HepG2 (cell line): ENCODE data around the gene STAP2. TPM values are rescaled to one million over a fixed set of nuclear protein-coding genes. Genes with fewer than 3 reads are reported as not detected.

ENCODE experiments used
- ARID2 ChIP-seq: sonication (generic); formaldehyde crosslinking; IDR thresholded peaks from 2 replicates; pipeline ENCODE4 v1.8.1; 2022; ENCODE audit warnings: mild to moderate bottlenecking, missing genetic modification reagents, borderline replicate concordance
- ASH2L ChIP-seq: fragments of 300-600, 200-600 bp; sonication (generic); IDR thresholded peaks from 2 replicates; pipeline ENCODE4 v1.7.0; 2017; ENCODE audit warnings: low read depth, mild to moderate bottlenecking, moderate library complexity, mixed read lengths, low read length; ENCODE audit not compliant: insufficient read length
- ERF ChIP-seq: IDR thresholded peaks from 2 replicates; pipeline ENCODE4 v1.6.1; 2018; ENCODE audit warnings: missing biosample characterization, missing genetic modification reagents
- EZH2 ChIP-seq: conservative IDR thresholded peaks from 2 replicates; pipeline ENCODE4 v1.6.1; 2012; ENCODE audit warnings: mild to moderate bottlenecking, low read depth, low read length, moderate library complexity
- FOXA1 ChIP-seq, 2 experiments: fragments of 450-650 bp in 1 of 2; sonication (generic) in 1 of 2; formaldehyde crosslinking in 1 of 2; IDR thresholded peaks; 2 replicates each; pipeline versions ENCODE4 v1.4.0 to v1.6.1; 2016 to 2020; ENCODE audit warnings: missing genetic modification reagents in 1 of 2
- KAT8 ChIP-seq: IDR thresholded peaks from 2 replicates; pipeline ENCODE4 v1.6.1; 2016; ENCODE audit warnings: missing genetic modification reagents, missing compliant biosample characterization
- KDM1A ChIP-seq: IDR thresholded peaks from 2 replicates; pipeline ENCODE4 v1.6.1; 2016; ENCODE audit warnings: missing compliant biosample characterization
- MYC ChIP-seq: sonication (generic); formaldehyde crosslinking; IDR thresholded peaks from 2 replicates; pipeline ENCODE4 v1.9.0; 2021; ENCODE audit warnings: missing genetic modification reagents, borderline replicate concordance
- NCOA1 ChIP-seq: sonication (generic); formaldehyde crosslinking; IDR thresholded peaks from 2 replicates; pipeline ENCODE4 v1.9.0; 2021; ENCODE audit warnings: missing genetic modification reagents
- NR2F6 ChIP-seq, 2 experiments: IDR thresholded peaks; 2 replicates each; pipeline ENCODE4 v1.6.1; 2016; ENCODE audit warnings: antibody characterized with exemption in 1 of 2, mild to moderate bottlenecking in 1 of 2
- PHF8 ChIP-seq: sonication (generic); formaldehyde crosslinking; IDR thresholded peaks from 2 replicates; pipeline ENCODE4 v1.5.0; 2020; ENCODE audit warnings: missing genetic modification reagents
- SNAI1 ChIP-seq: sonication (generic); formaldehyde crosslinking; IDR thresholded peaks from 2 replicates; pipeline ENCODE4 v1.5.0; 2020; ENCODE audit warnings: mild to moderate bottlenecking, missing genetic modification reagents, borderline replicate concordance
- ZMAT3 ChIP-seq: sonication (generic); formaldehyde crosslinking; conservative IDR thresholded peaks from 2 replicates; pipeline ENCODE4 v1.7.0; 2021; ENCODE audit warnings: missing genetic modification reagents
- ZNF20 ChIP-seq: sonication (generic); formaldehyde crosslinking; IDR thresholded peaks from 2 replicates; pipeline ENCODE4 v1.4.0; 2020; ENCODE audit warnings: mild to moderate bottlenecking, moderate library complexity, missing genetic modification reagents
- ZNF24 ChIP-seq: fragments of 450-650 bp; IDR thresholded peaks from 2 replicates; pipeline ENCODE4 v1.6.1; 2017; ENCODE audit warnings: antibody characterized with exemption, mild to moderate bottlenecking
- ZNF34 ChIP-seq: sonication (generic); formaldehyde crosslinking; IDR thresholded peaks from 2 replicates; pipeline ENCODE4 v1.4.0; 2020; ENCODE audit warnings: mild to moderate bottlenecking, missing genetic modification reagents, borderline replicate concordance
- ZNF382 ChIP-seq: sonication (generic); formaldehyde crosslinking; IDR thresholded peaks from 2 replicates; pipeline ENCODE4 v1.5.0; 2020; ENCODE audit warnings: missing genetic modification reagents, mild to moderate bottlenecking, borderline replicate concordance
- ZNF766 ChIP-seq: sonication (generic); formaldehyde crosslinking; IDR thresholded peaks from 2 replicates; pipeline ENCODE4 v1.5.0; 2020; ENCODE audit warnings: missing genetic modification reagents, borderline replicate concordance
- ZNF788 ChIP-seq: sonication (generic); formaldehyde crosslinking; IDR thresholded peaks from 2 replicates; pipeline ENCODE4 v1.5.0; 2020; ENCODE audit warnings: mild to moderate bottlenecking, missing genetic modification reagents, borderline replicate concordance
- polyA plus RNA-seq, 8 experiments: library from polyadenylated mRNA; depleted of rRNA in 3 of 8; stranded (reverse) in 7 of 8; unstranded in 1 of 8; fragments of >200 nt; fragmentation: Illumina TruSeq in 4 of 8; extraction: Trizol in 4 of 8; gene quantifications; 2 replicates each; pipeline versions ENCODE4 v1.2.1 to v1.2.3, GENCODE V29; 2011 to 2016; ENCODE audit warnings: low read depth in 4 of 8, missing spikeins in 1 of 8, mixed read lengths in 1 of 8; ENCODE audit not compliant: insufficient read depth in 1 of 8
- total RNA-seq, 5 experiments: library from RNA; depleted of rRNA; stranded (reverse); fragments of >200 nt; fragmentation: Illumina TruSeq; extraction: Trizol; gene quantifications; 2 replicates each; pipeline ENCODE4 v1.2.3, GENCODE V29; 2016; ENCODE audit warnings: low read depth in 1 of 5
- TF ChIP-seq, protein P1 (sequence below): sonication (generic); formaldehyde crosslinking; IDR thresholded peaks from 2 replicates; pipeline ENCODE4 v1.4.0; 2020; ENCODE audit warnings: missing genetic modification reagents
- TF ChIP-seq, protein P2 (sequence below): sonication (generic); formaldehyde crosslinking; IDR thresholded peaks from 2 replicates; pipeline ENCODE4 v1.4.0; 2020; ENCODE audit warnings: missing genetic modification reagents, borderline replicate concordance
- TF ChIP-seq, protein P3 (sequence below): sonication (generic); formaldehyde crosslinking; IDR thresholded peaks from 2 replicates; pipeline ENCODE4 v1.5.0; 2020; ENCODE audit warnings: mild to moderate bottlenecking, missing genetic modification reagents, moderate library complexity

STAP2 gene
- total and polyA plus RNA-seq, 2 of the 13 experiments (the other 11 are each of a cell fraction or from before 2014, with no cell fraction given), result 39.0 to 43.7 TPM

DNA sequence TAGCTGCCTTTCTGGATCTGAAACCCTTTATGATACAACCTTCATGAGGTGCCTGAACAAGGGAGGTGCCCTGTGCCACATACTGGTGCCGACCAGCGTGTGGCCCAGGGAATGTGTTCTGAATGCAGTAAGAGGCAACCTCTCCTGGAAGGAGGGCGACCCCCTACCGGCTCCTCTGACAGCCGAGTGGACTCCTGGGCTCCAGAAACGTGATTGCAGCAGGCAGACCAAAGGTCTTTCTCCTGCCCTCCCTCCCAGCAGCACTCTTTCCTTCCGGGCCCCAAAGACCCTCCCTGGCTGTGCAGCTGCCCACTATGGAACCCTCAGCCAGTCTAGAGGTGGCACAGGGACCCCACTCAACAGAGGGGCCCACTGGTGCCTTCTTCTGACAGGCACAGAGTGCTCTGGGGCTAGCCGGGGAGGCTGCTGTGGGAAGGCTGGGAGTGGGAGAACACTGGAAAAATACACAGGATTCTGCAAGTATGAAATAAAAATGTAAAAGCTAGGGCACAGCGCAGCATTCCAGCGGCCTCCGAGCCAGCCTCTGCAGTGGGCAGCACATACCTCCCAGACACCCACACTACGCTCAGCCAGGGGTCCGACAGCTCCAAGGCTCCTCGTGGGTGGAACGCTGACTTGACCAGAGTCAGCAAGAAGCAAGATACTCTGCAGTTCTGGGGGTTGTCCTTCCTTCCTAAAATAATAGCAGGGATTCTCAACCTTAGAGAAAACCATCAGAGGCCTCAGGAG lies 46.8 kb upstream of the STAP2 start (continued):
- no peak for TF ChIP-seq ZNF382 (CRISPR knock-in tag)
- TF ChIP-seq, protein P1, sequence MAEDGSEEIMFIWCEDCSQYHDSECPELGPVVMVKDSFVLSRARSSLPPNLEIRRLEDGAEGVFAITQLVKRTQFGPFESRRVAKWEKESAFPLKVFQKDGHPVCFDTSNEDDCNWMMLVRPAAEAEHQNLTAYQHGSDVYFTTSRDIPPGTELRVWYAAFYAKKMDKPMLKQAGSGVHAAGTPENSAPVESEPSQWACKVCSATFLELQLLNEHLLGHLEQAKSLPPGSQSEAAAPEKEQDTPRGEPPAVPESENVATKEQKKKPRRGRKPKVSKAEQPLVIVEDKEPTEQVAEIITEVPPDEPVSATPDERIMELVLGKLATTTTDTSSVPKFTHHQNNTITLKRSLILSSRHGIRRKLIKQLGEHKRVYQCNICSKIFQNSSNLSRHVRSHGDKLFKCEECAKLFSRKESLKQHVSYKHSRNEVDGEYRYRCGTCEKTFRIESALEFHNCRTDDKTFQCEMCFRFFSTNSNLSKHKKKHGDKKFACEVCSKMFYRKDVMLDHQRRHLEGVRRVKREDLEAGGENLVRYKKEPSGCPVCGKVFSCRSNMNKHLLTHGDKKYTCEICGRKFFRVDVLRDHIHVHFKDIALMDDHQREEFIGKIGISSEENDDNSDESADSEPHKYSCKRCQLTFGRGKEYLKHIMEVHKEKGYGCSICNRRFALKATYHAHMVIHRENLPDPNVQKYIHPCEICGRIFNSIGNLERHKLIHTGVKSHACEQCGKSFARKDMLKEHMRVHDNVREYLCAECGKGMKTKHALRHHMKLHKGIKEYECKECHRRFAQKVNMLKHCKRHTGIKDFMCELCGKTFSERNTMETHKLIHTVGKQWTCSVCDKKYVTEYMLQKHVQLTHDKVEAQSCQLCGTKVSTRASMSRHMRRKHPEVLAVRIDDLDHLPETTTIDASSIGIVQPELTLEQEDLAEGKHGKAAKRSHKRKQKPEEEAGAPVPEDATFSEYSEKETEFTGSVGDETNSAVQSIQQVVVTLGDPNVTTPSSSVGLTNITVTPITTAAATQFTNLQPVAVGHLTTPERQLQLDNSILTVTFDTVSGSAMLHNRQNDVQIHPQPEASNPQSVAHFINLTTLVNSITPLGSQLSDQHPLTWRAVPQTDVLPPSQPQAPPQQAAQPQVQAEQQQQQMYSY (CRISPR knock-in tag), result no peak
- no peak for TF ChIP-seq ZNF34 (CRISPR knock-in tag)
- TF ChIP-seq EZH2, result no peak
- no peak for TF ChIP-seq NCOA1 (CRISPR knock-in tag)
- no peak for TF ChIP-seq ERF
- TF ChIP-seq ZNF20, result no peak
- TF ChIP-seq, protein P2, sequence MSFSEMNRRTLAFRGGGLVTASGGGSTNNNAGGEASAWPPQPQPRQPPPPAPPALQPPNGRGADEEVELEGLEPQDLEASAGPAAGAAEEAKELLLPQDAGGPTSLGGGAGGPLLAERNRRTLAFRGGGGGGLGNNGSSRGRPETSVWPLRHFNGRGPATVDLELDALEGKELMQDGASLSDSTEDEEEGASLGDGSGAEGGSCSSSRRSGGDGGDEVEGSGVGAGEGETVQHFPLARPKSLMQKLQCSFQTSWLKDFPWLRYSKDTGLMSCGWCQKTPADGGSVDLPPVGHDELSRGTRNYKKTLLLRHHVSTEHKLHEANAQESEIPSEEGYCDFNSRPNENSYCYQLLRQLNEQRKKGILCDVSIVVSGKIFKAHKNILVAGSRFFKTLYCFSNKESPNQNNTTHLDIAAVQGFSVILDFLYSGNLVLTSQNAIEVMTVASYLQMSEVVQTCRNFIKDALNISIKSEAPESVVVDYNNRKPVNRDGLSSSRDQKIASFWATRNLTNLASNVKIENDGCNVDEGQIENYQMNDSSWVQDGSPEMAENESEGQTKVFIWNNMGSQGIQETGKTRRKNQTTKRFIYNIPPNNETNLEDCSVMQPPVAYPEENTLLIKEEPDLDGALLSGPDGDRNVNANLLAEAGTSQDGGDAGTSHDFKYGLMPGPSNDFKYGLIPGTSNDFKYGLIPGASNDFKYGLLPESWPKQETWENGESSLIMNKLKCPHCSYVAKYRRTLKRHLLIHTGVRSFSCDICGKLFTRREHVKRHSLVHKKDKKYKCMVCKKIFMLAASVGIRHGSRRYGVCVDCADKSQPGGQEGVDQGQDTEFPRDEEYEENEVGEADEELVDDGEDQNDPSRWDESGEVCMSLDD (CRISPR knock-in tag), result no peak
- TF ChIP-seq FOXA1 (IDR thresholded peaks at IDR 0.05), result no peak
- no peak for TF ChIP-seq FOXA1 (CRISPR knock-in tag; IDR thresholded peaks at IDR 0.05)
- no peak for TF ChIP-seq MYC (CRISPR knock-in tag)
- TF ChIP-seq, protein P3, sequence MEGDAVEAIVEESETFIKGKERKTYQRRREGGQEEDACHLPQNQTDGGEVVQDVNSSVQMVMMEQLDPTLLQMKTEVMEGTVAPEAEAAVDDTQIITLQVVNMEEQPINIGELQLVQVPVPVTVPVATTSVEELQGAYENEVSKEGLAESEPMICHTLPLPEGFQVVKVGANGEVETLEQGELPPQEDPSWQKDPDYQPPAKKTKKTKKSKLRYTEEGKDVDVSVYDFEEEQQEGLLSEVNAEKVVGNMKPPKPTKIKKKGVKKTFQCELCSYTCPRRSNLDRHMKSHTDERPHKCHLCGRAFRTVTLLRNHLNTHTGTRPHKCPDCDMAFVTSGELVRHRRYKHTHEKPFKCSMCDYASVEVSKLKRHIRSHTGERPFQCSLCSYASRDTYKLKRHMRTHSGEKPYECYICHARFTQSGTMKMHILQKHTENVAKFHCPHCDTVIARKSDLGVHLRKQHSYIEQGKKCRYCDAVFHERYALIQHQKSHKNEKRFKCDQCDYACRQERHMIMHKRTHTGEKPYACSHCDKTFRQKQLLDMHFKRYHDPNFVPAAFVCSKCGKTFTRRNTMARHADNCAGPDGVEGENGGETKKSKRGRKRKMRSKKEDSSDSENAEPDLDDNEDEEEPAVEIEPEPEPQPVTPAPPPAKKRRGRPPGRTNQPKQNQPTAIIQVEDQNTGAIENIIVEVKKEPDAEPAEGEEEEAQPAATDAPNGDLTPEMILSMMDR (CRISPR knock-in tag), result peak; percentile 30
- no peak for TF ChIP-seq KDM1A (CRISPR knock-in tag)
- no peak for TF ChIP-seq PHF8 (CRISPR knock-in tag)
- TF ChIP-seq ARID2 (CRISPR knock-in tag), result no peak
- no peak for TF ChIP-seq ASH2L
- no peak for TF ChIP-seq ZNF24
- TF ChIP-seq KAT8 (CRISPR knock-in tag), result no peak
- TF ChIP-seq SNAI1 (CRISPR knock-in tag), result no peak
- no peak for TF ChIP-seq NR2F6 (IDR thresholded peaks at IDR 0.05)
- peak; percentile 32; the same call in 1 of the 2 replicates for TF ChIP-seq NR2F6 (CRISPR knock-in tag; IDR thresholded peaks at IDR 0.05)
- TF ChIP-seq ZMAT3, result no peak
- TF ChIP-seq ZNF788 (CRISPR knock-in tag), result peak; percentile 26; the same call in 1 of the 2 replicates
- TF ChIP-seq ZNF766, result no peak
